Panc1 (cell line): ENCODE data around the gene HCFC1R1. TPM values are rescaled to one million over a fixed set of nuclear protein-coding genes. Genes with fewer than 3 reads are reported as not detected.

Source experiments
- ATAC-seq: fragments of 200-7000 bp; cut with Tn5 transposase; 2 replicates; pipeline ENCODE4 v1.9.1; 2020; ENCODE audit warnings: mild to moderate bottlenecking, moderate library complexity
- BruUV-seq: library from RNA; stranded (reverse); fragments of 400-500 nt; replicated peaks from 2 replicates; lab custom pipeline; 2021; lab: Mats Ljungman, UMichigan
- CTCF ChIA-PET: fragments of 300-600 bp; sonication (Branson Sonifier 250); formaldehyde crosslinking; loops from one replicate; lab custom pipeline; 2022; ENCODE audit warnings: antibody characterized with exemption; lab: Charles Lee
- POLR2A ChIA-PET: fragments of 300-600 bp; sonication (Branson Sonifier 250); formaldehyde crosslinking; loops from one replicate; lab custom pipeline; 2022; ENCODE audit warnings: antibody characterized with exemption; lab: Charles Lee
- DNase-seq: peaks from one replicate; pipeline ENCODE4 v3.0.0-alpha.2; 2010; ENCODE audit warnings: low read depth, low spot score
- H3K27ac ChIP-seq: 2 replicates; pipeline ENCODE4 v1.5.1; 2011; ENCODE audit warnings: mild to moderate bottlenecking, low read length, inconsistent platforms
- H3K27me3 ChIP-seq: fragments of 200-500 bp; sonication (Bioruptor generic); 2 replicates; pipeline ENCODE4 v1.6.0; 2014; ENCODE audit warnings: low read length, inconsistent platforms; ENCODE audit not compliant: control insufficient read depth, insufficient read depth
- H3K36me3 ChIP-seq: fragments of 200-500 bp; sonication (Bioruptor generic); 2 replicates; pipeline ENCODE4 v1.5.1; 2014; ENCODE audit warnings: inconsistent platforms, mild to moderate bottlenecking, low read length, moderate library complexity; ENCODE audit not compliant: control insufficient read depth, insufficient read depth
- H3K4me1 ChIP-seq: 2 replicates; pipeline ENCODE4 v1.5.1; 2011; ENCODE audit warnings: inconsistent platforms, mild to moderate bottlenecking, low read length, moderate library complexity; ENCODE audit not compliant: control insufficient read depth, insufficient read depth
- H3K4me3 ChIP-seq, 2 experiments: 2 replicates each; pipeline ENCODE4 v1.5.1; 2011 to 2012; ENCODE audit warnings: low read depth in 2 of 2, low read length in 2 of 2, mild to moderate bottlenecking in 2 of 2, inconsistent platforms in 1 of 2, moderate library complexity in 1 of 2
- H3K9me3 ChIP-seq: fragments of 200-500 bp; sonication (Bioruptor generic); 2 replicates; pipeline ENCODE4 v1.5.1; 2014; ENCODE audit warnings: low read depth, mild to moderate bottlenecking, inconsistent platforms, low read length, moderate library complexity; ENCODE audit not compliant: control insufficient read depth, insufficient read depth
- POLR2AphosphoS5 ChIP-seq: IDR thresholded peaks from 2 replicates; pipeline ENCODE4 v1.6.1; 2012; ENCODE audit warnings: mild to moderate bottlenecking, low read depth, low read length, moderate library complexity
- SIN3A ChIP-seq: IDR thresholded peaks from 2 replicates; pipeline ENCODE4 v1.6.1; 2012; ENCODE audit warnings: low read depth, mild to moderate bottlenecking, low read length, moderate library complexity, borderline replicate concordance; ENCODE audit not compliant: insufficient read depth
- TCF7L2 ChIP-seq: IDR thresholded peaks from 2 replicates; pipeline ENCODE4 v1.6.1; 2011; ENCODE audit warnings: mild to moderate bottlenecking, low read depth, low read length, inconsistent platforms
- in situ Hi-C: cut with HindIII; loops from 2 replicates; pipeline ENCODE4 v1.10.0; 2016; ENCODE audit warnings: low sequenced_read_pairs, low pct_unique_long_range_greater_than_20kb
- intact Hi-C: fragments of 100-400 bp; cut with micrococcal nuclease; formaldehyde crosslinking; loops from one replicate; pipeline ENCODE4 v1.10.0; 2022; ENCODE audit not compliant: unreplicated experiment
- total RNA-seq: library from RNA; stranded (reverse); gene quantifications from one replicate; pipeline ENCODE4 v1.2.1, GENCODE V29; 2021; ENCODE audit not compliant: unreplicated experiment
- TF ChIP-seq, protein P1 (sequence below): fragments of 450-650 bp; IDR thresholded peaks from 2 replicates; pipeline ENCODE4 v1.5.1; 2017; ENCODE audit warnings: mild to moderate bottlenecking
- TF ChIP-seq, protein P2 (sequence below), 2 experiments: IDR thresholded peaks; 2 replicates each; pipeline ENCODE4 v1.6.1; 2011 to 2012; ENCODE audit warnings: low read depth in 2 of 2, control low read depth in 1 of 2, low read length in 1 of 2, mild to moderate bottlenecking in 1 of 2, moderate library complexity in 1 of 2; ENCODE audit not compliant: insufficient read depth in 1 of 2

Gene HCFC1R1
- total RNA-seq, 1 experiment from 2014 or later: 67.3 TPM

DNA sequence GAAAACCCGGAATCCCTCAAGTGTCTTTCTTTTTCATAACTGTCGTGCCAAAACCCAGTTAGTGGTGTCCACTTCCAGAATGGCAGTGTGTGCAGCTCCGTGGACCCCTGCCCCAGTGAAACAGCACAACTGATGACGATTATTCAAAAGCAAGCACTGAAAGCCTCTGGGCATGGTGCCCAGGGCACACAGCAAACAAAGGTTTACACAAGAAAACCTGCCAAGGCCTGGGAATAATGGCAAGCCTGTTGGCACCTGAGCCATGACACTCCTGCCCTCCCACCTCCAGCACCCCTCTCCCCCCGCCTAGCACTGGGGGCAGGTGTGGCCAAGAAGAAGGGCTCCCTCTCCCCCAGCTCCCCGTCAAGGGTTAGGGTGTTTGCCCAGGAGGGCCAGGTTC, 46.3 kb downstream of the HCFC1R1 start:
- BruUV-seq: no TSS peak
- DNase-seq (no peak), ATAC-seq (no peak)
- H3K27me3 ChIP-seq: no peaks in the 10 kb centered on the region
- H3K4me1 ChIP-seq: peaks cover 53% of the 10 kb centered on the region
- CTCF ChIA-PET: no interaction called here
- POLR2A ChIA-PET: no interaction called here
- peak overlapping the region; percentile 59 for H3K27ac ChIP-seq
- no peaks in the 10 kb centered on the region for H3K9me3 ChIP-seq
- intact Hi-C loops (no loop called here), in situ Hi-C loops (no loop called here)
- TF ChIP-seq POLR2AphosphoS5: no peak
- TF ChIP-seq, protein P1, sequence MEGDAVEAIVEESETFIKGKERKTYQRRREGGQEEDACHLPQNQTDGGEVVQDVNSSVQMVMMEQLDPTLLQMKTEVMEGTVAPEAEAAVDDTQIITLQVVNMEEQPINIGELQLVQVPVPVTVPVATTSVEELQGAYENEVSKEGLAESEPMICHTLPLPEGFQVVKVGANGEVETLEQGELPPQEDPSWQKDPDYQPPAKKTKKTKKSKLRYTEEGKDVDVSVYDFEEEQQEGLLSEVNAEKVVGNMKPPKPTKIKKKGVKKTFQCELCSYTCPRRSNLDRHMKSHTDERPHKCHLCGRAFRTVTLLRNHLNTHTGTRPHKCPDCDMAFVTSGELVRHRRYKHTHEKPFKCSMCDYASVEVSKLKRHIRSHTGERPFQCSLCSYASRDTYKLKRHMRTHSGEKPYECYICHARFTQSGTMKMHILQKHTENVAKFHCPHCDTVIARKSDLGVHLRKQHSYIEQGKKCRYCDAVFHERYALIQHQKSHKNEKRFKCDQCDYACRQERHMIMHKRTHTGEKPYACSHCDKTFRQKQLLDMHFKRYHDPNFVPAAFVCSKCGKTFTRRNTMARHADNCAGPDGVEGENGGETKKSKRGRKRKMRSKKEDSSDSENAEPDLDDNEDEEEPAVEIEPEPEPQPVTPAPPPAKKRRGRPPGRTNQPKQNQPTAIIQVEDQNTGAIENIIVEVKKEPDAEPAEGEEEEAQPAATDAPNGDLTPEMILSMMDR: no peak
- no peak for TF ChIP-seq TCF7L2
- TF ChIP-seq SIN3A: no peak
- TF ChIP-seq, protein P2, sequence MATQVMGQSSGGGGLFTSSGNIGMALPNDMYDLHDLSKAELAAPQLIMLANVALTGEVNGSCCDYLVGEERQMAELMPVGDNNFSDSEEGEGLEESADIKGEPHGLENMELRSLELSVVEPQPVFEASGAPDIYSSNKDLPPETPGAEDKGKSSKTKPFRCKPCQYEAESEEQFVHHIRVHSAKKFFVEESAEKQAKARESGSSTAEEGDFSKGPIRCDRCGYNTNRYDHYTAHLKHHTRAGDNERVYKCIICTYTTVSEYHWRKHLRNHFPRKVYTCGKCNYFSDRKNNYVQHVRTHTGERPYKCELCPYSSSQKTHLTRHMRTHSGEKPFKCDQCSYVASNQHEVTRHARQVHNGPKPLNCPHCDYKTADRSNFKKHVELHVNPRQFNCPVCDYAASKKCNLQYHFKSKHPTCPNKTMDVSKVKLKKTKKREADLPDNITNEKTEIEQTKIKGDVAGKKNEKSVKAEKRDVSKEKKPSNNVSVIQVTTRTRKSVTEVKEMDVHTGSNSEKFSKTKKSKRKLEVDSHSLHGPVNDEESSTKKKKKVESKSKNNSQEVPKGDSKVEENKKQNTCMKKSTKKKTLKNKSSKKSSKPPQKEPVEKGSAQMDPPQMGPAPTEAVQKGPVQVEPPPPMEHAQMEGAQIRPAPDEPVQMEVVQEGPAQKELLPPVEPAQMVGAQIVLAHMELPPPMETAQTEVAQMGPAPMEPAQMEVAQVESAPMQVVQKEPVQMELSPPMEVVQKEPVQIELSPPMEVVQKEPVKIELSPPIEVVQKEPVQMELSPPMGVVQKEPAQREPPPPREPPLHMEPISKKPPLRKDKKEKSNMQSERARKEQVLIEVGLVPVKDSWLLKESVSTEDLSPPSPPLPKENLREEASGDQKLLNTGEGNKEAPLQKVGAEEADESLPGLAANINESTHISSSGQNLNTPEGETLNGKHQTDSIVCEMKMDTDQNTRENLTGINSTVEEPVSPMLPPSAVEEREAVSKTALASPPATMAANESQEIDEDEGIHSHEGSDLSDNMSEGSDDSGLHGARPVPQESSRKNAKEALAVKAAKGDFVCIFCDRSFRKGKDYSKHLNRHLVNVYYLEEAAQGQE (IDR thresholded peaks at IDR 0.05; ENCODE audit: insufficient read depth in 1 of 2, low read depth in 2 of 2, low read length in 1 of 2): no peak
- H3K36me3 ChIP-seq: peaks cover 2% of the 10 kb centered on the region; the same call in 1 of the 2 replicates
- H3K4me3 ChIP-seq: no peak overlapping the region

DNA sequence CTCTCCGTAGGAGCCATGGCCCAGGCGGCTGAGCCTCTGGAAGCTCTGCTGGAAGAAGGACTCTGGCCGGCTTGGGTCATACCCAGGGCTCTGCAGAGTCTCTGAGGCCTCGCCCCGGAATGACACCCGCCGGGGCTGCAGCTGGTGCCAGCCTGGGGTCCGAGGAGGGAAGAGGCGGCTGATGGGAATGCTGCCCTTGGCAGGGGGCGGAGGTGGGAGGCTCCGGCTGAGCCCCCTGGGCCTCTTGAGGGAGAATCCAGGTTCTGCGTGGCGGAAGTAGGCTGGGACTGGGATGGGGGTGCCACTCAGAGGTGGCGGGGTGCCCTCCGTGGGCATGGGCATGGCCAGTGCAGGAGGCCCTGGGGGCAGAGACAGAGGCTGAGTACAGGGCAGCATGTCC, 47.1 kb downstream of the HCFC1R1 start:
- TF ChIP-seq TCF7L2: no peak
- TF ChIP-seq, protein P1: no peak
- TF ChIP-seq, protein P2 (IDR thresholded peaks at IDR 0.05; ENCODE audit: insufficient read depth in 1 of 2, low read depth in 2 of 2, low read length in 1 of 2): no peak
- no peak for TF ChIP-seq POLR2AphosphoS5
- TF ChIP-seq SIN3A: no peak
- BruUV-seq: no TSS peak
- no peak overlapping the region for H3K4me3 ChIP-seq
- ATAC-seq (no peak), DNase-seq (no peak)
- POLR2A ChIA-PET: no interaction called here
- CTCF ChIA-PET: no interaction called here
- intact Hi-C loops: no loop called here
- no peak overlapping the region for H3K27ac ChIP-seq
- in situ Hi-C loops: no loop called here
- H3K4me1 ChIP-seq: peaks cover 55% of the 10 kb centered on the region
- no peaks in the 10 kb centered on the region for H3K27me3 ChIP-seq
- no peaks in the 10 kb centered on the region for H3K9me3 ChIP-seq
- H3K36me3 ChIP-seq: peaks cover 2% of the 10 kb centered on the region; the same call in 1 of the 2 replicates
